GM04503 (cell line): ENCODE data around the gene VGF.

Experiments used
- DNase-seq: peaks from one replicate; pipeline ENCODE4 v3.0.0-alpha.2; 2012; ENCODE audit warnings: low read depth

The VGF gene

DNA sequence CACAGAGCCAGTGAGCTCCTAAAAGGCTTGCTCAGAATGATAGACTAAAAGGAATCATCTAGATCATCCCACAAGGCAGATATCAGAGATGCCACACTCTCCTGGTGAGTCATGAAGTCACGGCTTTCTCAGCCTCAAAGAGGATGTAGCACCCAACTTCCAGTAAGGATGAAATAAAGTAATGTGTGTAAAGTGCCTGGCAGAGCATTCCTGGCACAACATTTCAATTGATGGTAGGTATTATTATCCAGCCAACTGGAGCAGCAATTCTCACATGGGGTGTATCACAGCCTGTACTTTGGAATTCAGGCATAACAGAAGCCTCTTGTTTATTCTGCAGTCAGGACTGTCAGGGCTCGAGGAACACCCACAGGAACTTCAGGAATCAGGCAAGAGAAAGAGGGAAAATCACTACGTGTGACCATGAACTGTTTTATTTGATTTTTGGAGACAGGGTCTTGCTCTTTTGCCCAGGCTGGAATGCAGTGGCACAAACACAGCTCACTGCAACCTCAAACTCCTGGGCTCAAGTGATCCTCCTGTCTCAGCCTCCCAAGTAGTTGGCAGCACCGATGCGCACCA, 20.0 kb upstream of the VGF start:
- DNase-seq = no peak

DNA sequence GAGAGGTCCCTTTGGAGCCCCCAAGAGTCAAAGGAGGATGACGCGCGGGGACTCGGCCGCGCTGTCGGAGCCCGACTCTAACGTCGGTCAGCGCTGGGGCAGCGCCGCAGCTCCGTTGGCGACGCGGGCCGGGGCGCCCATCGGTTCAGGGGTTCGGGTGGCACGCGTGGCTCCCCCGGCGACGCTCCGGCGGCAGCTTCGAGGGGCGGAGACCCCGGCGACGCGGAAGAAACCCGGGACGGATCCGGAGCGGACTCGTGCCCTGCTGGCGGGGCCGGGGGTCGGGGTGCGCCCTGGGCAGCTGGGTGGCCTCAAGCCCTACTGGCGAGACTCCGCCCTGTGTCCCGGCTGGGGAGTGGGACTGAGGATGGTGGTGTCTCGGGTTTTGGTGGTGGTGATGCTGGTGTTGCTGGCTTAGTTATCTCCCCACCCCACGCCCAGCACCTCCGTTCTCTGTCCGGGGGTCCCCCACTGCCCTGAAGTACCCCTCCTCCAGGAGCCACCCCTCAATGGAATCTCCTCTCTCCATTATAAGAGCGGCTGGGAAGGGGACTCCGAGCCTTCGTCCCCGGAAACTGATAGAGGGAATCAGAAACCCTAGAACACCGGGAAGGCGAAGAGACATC, 14.9 kb upstream of the VGF start, which contains the start of gene NAT16:
NAT16 (minus strand) TSS at position 164 of the 626 bp plus-strand sequence. CDS start 5,486 bp downstream, outside the sequence.
- no peak for DNase-seq

DNA sequence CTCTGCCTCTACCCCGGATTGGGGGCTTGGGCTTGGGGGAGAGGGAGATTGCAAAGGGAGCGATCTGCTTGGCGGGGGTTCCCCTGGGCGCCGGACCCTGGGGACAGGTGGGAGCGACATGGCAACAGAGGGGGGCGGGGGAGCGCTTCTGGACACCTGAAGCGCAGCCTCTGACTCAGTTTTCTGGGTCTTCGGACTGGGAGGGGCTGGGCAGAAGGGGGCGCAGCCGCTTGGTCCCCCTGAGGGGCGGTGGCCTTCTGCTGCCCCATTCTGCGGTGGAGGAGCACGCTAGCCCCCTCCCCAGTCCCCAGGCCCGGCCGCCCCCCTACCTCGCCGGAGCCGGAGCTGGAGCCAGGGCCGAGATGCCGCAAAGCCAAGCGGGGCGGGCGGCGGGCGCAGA, 14.3 kb upstream of the VGF start:
- DNase-seq = no peak

DNA sequence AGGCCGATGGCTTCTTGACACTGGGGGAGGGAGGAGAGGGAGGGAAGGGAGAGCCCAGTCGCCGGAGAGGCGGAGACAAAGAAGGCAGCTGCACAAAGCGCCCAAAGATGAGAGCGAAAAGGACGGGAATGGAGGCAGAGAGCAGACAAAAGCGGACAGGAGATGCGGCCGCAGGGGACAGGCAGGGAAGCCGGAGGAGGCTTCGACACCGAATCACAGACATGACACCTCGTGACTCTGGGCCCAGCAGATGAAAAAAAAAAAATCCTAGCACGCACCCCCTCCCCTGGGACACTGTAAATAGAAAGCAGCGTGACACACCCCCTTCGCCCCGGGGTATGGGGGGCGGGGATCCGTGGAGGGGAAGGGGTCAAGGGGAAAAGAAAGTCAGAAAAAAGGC, 13.7 kb upstream of the VGF start:
- no peak for DNase-seq

DNA sequence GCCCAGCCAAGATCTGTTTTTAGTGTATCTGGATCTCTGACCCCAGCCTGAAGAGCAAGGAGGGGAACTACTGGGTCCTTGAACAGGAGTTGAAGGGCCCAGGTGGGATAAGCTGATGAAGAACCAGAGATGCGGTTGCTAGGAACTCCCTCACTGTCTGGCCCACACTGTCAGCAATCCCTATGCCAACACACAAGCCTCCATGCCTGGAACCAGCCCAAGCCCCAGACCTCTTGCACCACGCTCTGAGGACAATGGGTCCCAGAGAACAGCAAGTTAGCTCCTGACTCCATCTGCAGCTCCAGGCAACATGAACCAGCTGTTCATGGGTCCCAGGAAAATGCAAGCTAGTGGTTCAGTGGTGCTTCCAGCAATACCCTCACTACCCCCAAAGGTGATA, 12.3 kb upstream of the VGF start:
- no peak for DNase-seq

DNA sequence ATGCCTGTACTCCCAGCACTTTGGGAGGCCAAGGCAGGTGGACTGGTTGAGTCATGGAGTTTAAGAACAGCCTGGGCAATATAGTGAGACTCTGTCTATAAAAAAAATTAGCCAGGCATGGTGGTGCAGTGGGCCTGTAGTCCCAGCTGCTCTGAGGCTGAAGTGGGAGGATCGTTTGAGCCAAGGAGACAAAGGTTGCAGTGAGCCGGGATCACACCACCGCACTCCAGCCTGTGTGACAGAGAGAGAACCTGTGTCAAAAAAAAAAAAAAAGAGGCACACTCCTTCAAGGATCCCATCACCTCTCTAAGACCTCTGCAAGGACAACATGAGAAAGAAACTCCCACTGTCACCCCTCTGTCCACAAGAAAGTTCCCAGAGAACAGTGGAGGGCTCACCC, 10.3 kb upstream of the VGF start:
- no peak for DNase-seq

DNA sequence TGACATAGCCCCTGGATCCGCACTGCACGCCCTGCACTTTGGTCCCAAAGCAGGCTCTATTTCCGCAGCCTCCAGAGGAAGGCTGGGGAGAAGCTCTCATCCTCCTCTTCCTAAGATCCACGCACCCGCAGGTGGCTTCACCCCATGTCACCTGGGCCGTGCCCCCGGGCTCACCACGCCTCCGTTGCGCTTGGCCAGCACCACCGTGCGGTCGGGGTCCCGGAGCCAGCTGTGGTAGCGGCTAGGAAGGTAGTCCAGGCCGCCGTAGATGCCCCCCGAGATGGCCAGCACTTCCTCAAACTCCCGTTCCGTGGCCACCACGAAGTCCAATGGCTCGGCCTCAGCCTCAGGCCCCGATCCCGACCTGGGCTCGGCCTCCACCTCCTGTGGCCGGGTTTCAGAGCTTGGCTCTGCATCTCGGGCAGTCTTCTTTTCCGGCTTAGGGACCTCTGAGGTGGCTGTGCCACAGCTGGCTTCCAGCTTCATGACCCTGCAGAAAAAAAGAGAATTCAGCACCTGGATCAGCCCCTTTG, 9.0 kb upstream of the VGF start:
- DNase-seq = no peak

DNA sequence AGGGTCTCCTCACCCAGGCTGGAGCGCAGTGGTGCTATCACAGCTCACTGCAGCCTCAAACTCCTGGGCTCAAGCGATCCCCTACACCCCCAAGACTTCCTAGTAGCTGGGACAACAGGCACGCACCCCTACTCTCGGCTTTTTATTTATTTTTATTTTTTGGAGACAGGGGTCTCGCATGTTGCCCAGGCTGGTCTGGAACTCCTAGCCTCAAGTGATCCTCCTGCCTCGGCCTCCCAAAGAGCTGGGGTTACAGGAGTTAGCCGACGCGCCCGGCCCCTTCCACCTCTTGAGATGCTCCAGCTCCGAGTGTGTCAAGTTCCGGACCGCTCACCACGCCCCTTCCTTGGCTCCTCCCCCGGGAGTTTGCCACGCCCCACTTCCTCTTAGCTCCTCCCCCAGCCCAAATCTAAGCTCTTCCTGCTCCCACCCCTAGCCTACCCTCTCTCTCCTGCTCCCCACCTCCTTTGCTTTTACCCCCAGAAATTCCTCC, 8.4 kb upstream of the VGF start:
- DNase-seq = no peak

DNA sequence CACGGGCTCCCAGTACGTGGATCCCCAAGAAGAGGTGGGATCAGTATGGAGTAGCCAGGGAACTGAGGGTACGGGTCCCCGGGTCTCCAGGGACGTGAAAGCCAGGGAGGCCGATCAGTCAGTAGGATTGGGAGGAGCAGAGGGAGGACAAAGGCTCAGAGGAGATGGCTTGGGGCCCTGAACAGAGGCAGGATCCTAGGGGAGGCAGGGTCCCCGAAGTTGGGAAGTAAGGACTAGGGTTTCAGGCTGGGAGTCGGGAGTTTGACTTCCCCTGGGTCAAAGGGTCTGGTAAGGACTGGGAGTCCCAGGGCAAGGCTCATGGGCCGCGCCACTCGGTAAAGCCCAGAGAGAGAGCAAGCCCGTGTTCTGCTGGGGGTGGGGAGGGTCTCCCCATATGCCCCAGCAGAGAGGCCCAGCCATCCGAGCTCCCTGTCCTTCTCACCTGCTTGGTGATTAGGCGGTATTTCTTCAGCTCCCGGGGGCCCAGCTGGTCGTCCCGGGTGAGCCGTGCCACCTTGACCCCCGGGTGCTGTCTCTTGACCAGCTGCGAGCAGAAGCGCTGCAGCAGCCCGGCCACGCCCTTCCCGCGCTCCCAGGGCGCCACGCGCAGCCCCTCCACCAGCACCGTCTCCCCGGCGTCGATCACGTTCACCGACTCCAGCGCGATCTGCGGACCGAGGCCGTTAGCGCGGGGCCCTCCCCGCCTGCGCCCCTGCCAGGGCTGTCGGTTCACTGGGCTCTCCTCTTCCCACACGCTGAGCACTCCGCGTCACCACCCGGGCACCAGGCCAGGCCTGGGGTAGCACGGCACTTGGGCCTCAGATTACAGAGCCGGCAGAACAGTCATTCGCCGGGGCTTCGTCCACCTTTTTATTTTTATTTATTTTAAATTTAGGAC, 7.7 kb upstream of the VGF start:
- no peak for DNase-seq

DNA sequence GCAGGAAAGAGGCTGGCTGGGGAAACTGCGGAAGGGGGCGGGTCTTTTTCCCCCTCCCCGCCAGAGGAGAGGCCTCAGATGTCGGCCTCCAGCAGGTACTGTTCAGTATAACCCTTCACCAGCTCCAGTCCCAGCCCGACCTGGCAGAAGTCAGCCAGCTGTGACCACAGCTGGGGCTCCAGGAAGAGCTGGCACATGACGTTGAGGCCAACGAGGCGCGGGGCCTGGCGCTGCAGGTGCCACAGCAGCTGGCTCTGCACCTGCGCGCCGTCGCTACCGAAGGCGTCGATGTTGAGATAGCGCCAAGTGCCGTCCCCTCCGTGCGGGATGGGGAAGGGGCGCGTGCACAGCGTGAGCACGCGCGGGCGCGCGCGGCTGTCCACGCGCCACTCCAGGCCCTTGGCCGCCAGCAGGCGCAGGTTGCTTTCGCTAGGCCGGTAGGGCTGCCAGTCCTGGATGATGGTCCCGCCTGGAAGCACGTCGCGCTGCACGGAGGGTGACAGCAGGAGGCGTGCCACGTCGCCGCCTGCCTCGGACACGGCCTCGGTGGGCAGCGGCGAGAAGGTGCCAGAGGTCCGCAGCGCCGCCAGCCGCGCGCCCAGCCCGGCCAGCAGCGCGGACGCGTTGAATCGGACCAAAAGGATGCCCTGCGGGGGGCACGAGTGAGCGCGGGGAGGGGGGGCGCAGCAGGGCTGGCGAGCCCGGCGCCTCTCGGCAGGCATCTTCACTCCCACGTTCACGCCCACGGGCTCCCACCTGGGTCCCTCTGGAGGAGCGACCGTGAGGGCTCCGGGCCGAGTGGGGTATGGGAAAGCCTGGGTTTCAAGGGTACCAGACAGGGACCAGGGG, 6.9 kb upstream of the VGF start:
- DNase-seq = no peak

DNA sequence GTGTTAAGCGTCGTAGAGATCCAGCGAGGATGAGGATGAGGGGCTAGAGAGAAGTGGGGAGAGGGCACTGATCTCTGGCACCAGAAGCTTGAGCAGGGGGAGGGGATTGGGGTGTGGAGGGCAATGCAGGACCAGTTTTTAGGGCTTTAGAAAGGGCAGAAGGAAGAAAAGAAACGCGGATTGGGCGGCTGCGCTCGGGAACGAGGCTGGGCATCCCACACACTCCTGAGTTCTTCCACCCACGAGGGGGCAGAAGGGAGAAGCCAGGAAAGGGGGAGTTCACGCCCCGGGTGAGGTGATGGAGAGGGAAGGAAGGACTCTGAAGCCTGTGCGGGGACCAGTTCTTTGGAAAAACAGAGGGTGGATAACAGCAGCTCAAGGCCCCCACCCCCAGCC, 6.1 kb upstream of the VGF start:
- no peak for DNase-seq

DNA sequence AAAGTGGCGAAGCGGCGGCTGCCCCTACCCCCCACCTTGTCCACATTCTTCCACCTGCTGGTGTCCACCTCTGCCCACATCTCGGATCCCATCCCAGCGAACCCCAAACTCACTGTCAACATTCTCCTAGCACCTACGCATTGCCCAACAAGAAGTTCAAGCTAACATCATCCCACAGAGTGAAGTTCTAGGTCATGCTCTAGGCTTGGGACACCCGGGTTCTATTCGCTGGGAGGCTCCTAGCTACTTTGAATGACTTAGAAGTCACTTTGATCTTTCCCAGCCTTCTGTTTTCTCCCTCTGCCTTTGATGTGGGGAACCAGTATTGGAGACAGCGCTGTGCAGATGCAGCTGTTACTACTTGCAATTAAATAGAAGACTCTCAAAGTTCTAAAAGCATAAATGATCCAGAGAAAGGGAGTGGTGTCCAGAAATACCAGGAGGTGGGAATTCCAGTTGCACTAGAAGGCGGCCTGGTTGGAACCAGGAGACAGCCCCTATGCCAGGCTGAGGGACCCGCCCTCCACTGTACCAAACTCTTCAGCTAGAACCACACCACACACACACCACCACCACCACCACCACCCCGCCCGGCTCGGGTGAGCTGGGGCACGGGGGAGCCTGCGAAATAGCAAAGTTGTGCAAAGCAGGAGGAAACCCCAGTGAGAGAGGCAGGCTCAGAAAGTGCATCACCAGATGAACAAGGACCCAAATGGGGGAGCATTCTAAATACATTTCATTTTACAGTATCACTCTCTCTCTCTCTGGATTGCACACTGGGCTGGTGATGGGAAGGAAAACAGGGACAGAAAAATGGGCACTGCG, 5.5 kb upstream of the VGF start:
- DNase-seq = no peak

DNA sequence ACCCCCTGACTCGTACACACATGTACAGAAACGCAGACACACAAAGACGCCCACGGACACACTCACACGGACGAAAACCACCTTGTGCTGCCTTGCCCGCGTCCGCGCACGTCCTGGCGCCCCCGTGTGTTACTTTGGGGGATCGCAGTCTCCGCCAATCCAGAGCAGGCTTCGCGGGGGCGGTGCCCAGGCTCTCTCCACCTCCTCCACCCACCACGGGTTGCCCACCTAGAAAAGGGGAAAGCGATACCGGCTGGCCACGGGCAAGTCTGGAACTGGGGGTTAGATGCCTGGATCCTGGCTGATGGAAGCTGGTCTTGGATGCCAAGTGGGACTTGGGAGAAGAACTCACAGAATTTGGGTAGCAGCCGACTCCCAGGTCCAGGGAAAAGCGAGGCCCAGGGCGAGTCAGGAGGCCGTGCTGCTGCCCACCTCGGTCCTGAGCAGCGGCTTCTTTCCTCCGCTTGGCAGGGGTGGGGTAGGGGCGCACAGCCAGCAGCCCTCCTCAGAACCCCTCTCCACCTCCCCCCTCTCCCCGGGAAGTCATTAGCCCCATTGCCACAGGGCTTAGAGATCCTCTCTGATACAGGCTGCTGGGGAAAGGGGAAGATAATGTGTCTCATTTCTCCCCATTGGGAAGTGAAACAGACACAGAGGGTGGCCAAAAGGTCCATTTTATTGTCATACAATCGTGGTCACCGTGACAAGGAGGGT, 4.6 kb upstream of the VGF start:
- DNase-seq = no peak

DNA sequence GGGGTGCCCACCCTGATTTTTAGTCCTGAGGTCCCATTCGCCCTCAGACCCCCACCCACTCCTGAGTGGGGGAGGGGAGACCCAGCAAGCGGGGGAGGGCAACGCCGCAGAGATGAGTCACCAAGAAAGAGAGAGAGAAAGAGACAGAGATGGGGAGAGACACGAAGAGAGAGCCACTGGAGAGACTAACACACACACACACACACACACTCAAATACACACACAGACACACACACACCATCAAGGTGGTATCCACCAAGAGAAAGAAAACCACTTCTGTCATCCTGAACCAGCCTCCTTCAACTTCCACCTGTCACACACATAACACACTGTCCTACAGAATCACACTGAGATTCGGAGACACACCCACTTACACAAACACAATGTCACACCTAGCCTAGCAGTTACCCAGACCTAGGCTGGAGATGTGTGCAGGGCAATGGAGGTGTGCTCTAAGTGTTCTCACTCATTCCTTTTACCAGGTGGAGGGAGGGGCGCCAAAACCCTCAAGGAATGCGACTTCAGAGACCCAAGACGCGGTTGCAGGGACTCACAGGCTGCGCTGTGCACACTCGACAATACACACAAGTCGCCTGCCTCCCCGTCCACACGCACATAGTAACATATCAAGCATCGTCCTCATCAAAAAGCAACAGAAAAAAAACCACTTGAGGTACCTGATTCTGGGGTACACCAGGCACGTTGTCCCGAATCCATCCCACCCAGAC, 3.9 kb upstream of the VGF start:
- no peak for DNase-seq

DNA sequence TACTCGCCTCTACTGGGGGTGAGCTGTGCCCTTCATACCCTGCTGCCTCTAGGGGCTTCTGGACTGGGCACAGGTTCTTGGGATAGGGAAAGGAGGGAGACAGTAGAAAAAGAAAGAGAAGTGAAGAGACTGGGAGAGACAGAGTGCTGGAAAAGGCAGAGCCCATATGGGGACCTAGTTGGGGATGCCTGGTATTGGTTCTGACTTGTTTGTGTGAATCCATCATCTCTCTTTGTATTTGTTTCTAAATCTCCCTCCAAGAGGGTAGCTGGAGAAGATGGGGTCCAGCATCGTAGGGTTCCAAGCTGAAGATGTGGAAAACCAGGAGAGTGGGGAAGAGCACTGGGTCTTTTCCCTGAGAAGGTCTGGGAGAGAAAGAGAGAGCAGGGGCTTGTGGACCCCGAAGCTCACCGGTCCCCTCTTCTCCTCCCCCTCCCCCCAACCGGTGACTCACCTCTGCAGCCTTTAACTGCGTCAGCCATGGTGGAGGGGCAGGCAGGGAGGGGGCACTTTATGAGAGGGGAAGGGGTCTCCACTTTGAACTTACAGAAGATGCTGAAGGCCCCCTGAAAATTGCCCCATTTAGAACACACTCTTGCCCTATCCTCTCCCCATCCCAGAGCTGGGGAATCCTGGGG, 3.2 kb upstream of the VGF start:
- DNase-seq = no peak

DNA sequence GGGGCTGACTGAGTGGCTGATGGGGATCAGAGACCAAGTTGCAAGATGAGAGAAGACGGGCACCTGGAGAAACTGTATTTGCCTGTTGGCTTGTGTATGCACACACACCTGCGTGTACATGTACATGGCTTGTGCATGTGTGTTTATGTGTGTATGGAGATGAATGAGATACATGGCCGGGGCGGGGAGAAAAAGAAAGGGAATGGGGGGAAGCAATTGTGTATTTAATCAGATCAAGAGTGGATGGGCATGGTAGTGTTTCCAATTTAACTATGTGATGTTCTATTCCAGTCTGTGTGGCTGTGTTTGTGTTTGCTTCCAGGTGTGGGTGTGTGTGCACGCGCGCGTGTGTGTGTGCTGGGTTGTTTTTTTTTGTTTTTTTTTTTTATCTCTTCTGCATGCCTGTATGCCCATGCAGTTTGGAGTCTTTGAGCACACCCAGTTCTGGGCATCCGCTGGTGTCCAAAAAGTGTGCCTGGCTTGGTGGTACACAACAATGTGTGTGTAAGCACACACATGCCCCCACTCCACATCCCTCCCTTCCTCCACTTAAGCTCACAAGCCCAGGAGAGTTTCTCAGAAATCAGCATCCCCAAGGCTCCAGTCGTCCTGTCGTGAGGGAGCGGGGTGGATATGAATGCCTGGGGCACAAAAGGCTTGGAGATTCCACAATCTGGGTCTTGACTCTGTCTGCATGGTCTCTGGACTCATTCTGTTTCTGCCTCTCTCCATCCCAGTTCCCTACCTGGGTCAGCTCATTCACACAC, 2.5 kb upstream of the VGF start:
- DNase-seq = no peak

DNA sequence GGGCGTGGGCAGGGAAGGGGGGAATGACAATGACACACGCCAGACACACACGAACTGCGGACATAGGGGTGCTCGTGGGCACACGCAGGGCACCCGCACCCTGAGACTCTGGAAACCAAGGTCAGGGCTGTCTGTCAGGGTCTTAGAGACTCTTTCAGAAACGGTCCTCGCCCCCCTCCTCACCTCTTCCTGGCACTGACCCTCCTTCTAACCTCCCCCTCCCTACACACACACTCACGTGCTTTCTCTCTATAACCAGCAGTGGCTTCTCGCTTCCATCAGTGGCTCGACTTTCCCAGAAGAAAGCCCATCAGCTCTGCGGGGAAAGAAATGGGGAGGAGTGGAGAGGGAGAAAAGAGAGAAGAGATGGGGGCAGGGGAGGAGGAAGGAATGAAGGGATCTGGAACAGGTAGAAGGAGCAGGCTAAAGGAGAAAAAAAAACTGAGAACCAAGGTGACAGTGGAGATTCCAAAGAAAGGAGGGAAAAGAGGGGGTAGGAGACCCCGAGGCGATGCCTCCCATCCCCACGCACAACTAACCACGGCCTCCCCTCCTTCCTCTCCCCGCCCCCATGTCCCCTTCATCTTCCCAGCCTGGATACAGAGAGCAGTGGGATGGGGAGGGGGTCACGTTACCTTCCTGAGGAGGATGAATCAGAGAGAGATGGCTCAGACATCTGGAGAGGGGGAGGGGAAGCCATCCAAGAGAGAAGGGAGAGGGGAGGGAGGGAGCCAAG, 1.7 kb upstream of the VGF start:
- no peak for DNase-seq

DNA sequence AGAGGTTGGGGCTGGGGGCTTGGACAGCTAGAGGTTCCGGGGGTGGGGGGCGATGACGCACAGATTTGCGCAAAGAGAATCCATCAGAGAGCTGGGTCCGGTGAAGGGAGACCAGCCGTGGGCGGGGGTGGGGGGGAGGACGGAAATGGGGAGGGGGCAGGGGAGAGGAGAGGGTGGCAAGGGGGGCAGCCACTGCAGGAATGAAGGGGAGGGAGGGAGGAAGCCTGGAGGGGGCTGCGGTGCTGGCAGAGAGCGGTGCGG, 1.2 kb upstream of the VGF start:
- no peak for DNase-seq
